ENCODE data around the gene SULT1E1.

The SULT1E1 gene

GRCh38 chr4:69858690-69859089, 1.3 kb downstream of the SULT1E1 start:
- peak; percentile 77 for DNase-seq (ENCODE audit: low read depth, low spot score)
- Histone ChIP-seq H3K9me3 (ENCODE audit: low read depth, low read length) (no peaks in the 10 kb centered on the region), H3K9ac (ENCODE audit: insufficient read length) (no peak overlapping the region), H3K36me3 (ENCODE audit: insufficient read depth, low read length) (no peaks in the 10 kb centered on the region), H3K4me3 (peak overlapping the region; percentile 48), H3K27ac (peak overlapping the region; percentile 48; the same call in 1 of the 2 replicates)
- TF ChIP-seq FOXP2 (optimal IDR thresholded peaks at IDR 0.05; ENCODE audit: control extremely low read depth, extremely low read length, insufficient read depth), result no peak
- no peak for TF ChIP-seq EZH2 (IDR thresholded peaks at IDR 0.05)
- TF ChIP-seq POLR2AphosphoS5 (IDR thresholded peaks at IDR 0.05; ENCODE audit: borderline replicate concordance, low read depth, low read length), result peak; percentile 44; the same call in 1 of the 2 replicates

GRCh38 chr4:69855822-69856221, 4.1 kb downstream of the SULT1E1 start:
- Histone ChIP-seq H3K9ac (ENCODE audit: insufficient read length) (no peak overlapping the region), H3K9me3 (ENCODE audit: low read depth, low read length) (no peaks in the 10 kb centered on the region), H3K27ac (no peak overlapping the region), H3K4me3 (no peak overlapping the region), H3K36me3 (ENCODE audit: insufficient read depth, low read length) (no peaks in the 10 kb centered on the region)
- TF ChIP-seq FOXP2 (optimal IDR thresholded peaks at IDR 0.05; ENCODE audit: control extremely low read depth, extremely low read length, insufficient read depth) (no peak), EZH2 (IDR thresholded peaks at IDR 0.05) (no peak), POLR2AphosphoS5 (IDR thresholded peaks at IDR 0.05; ENCODE audit: borderline replicate concordance, low read depth, low read length) (no peak)
- no peak for DNase-seq (ENCODE audit: low read depth, low spot score)

GRCh38 chr4:69849969-69850368, 10.0 kb downstream of the SULT1E1 start:
- TF ChIP-seq EZH2 (IDR thresholded peaks at IDR 0.05) (no peak), POLR2AphosphoS5 (IDR thresholded peaks at IDR 0.05; ENCODE audit: borderline replicate concordance, low read depth, low read length) (no peak), FOXP2 (optimal IDR thresholded peaks at IDR 0.05; ENCODE audit: control extremely low read depth, extremely low read length, insufficient read depth) (no peak)
- DNase-seq (ENCODE audit: low read depth, low spot score), result no peak
- Histone ChIP-seq H3K9me3 (ENCODE audit: low read depth, low read length) (no peaks in the 10 kb centered on the region), H3K36me3 (ENCODE audit: insufficient read depth, low read length) (no peaks in the 10 kb centered on the region), H3K9ac (ENCODE audit: insufficient read length) (no peak overlapping the region), H3K27ac (no peak overlapping the region), H3K4me3 (no peak overlapping the region)

- no peak overlapping the region for H3K4me3 ChIP-seq
- H3K36me3 ChIP-seq (ENCODE audit: insufficient read depth, low read length), result no peaks in the 10 kb centered on the region
- no peak for TF ChIP-seq EZH2 (IDR thresholded peaks at IDR 0.05)
- no peak for TF ChIP-seq POLR2AphosphoS5 (IDR thresholded peaks at IDR 0.05; ENCODE audit: borderline replicate concordance, low read depth, low read length)
- TF ChIP-seq FOXP2 (optimal IDR thresholded peaks at IDR 0.05; ENCODE audit: control extremely low read depth, extremely low read length, insufficient read depth), result no peak
- H3K27ac ChIP-seq, result no peak overlapping the region
- DNase-seq (ENCODE audit: low read depth, low spot score), result no peak
- H3K9me3 ChIP-seq (ENCODE audit: low read depth, low read length), result no peaks in the 10 kb centered on the region
- H3K9ac ChIP-seq (ENCODE audit: insufficient read length), result no peak overlapping the region
Measured at GRCh38 chr4:69849297-69849696, 10.6 kb downstream of the SULT1E1 start.

GRCh38 chr4:69848028-69848427, 11.9 kb downstream of the SULT1E1 start:
- no peaks in the 10 kb centered on the region for H3K36me3 ChIP-seq (ENCODE audit: insufficient read depth, low read length)
- no peak for DNase-seq (ENCODE audit: low read depth, low spot score)
- no peak overlapping the region for H3K4me3 ChIP-seq
- H3K9me3 ChIP-seq (ENCODE audit: low read depth, low read length), result no peaks in the 10 kb centered on the region
- no peak overlapping the region for H3K9ac ChIP-seq (ENCODE audit: insufficient read length)
- TF ChIP-seq POLR2AphosphoS5 (IDR thresholded peaks at IDR 0.05; ENCODE audit: borderline replicate concordance, low read depth, low read length) (no peak), EZH2 (IDR thresholded peaks at IDR 0.05) (no peak), FOXP2 (optimal IDR thresholded peaks at IDR 0.05; ENCODE audit: control extremely low read depth, extremely low read length, insufficient read depth) (no peak)
- no peak overlapping the region for H3K27ac ChIP-seq

- Histone ChIP-seq H3K9ac (ENCODE audit: insufficient read length) (no peak overlapping the region), H3K4me3 (no peak overlapping the region), H3K36me3 (ENCODE audit: insufficient read depth, low read length) (no peaks in the 10 kb centered on the region), H3K9me3 (ENCODE audit: low read depth, low read length) (no peaks in the 10 kb centered on the region), H3K27ac (no peak overlapping the region)
- TF ChIP-seq POLR2AphosphoS5 (IDR thresholded peaks at IDR 0.05; ENCODE audit: borderline replicate concordance, low read depth, low read length) (no peak), FOXP2 (optimal IDR thresholded peaks at IDR 0.05; ENCODE audit: control extremely low read depth, extremely low read length, insufficient read depth) (no peak), EZH2 (IDR thresholded peaks at IDR 0.05) (no peak)
- no peak for DNase-seq (ENCODE audit: low read depth, low spot score)
Measured at GRCh38 chr4:69843932-69844331, 16.0 kb downstream of the SULT1E1 start.

GRCh38 chr4:69843301-69843700, 16.6 kb downstream of the SULT1E1 start:
- H3K9ac ChIP-seq (ENCODE audit: insufficient read length), result no peak overlapping the region
- no peak for TF ChIP-seq EZH2 (IDR thresholded peaks at IDR 0.05)
- no peak for TF ChIP-seq POLR2AphosphoS5 (IDR thresholded peaks at IDR 0.05; ENCODE audit: borderline replicate concordance, low read depth, low read length)
- TF ChIP-seq FOXP2 (optimal IDR thresholded peaks at IDR 0.05; ENCODE audit: control extremely low read depth, extremely low read length, insufficient read depth), result no peak
- H3K9me3 ChIP-seq (ENCODE audit: low read depth, low read length), result no peaks in the 10 kb centered on the region
- H3K4me3 ChIP-seq, result no peak overlapping the region
- H3K27ac ChIP-seq, result no peak overlapping the region
- no peaks in the 10 kb centered on the region for H3K36me3 ChIP-seq (ENCODE audit: insufficient read depth, low read length)
- DNase-seq (ENCODE audit: low read depth, low spot score), result no peak

- DNase-seq (ENCODE audit: low read depth, low spot score), result no peak
- Histone ChIP-seq H3K9ac (ENCODE audit: insufficient read length) (no peak overlapping the region), H3K9me3 (ENCODE audit: low read depth, low read length) (no peaks in the 10 kb centered on the region), H3K4me3 (no peak overlapping the region), H3K27ac (no peak overlapping the region), H3K36me3 (ENCODE audit: insufficient read depth, low read length) (no peaks in the 10 kb centered on the region)
- no peak for TF ChIP-seq FOXP2 (optimal IDR thresholded peaks at IDR 0.05; ENCODE audit: control extremely low read depth, extremely low read length, insufficient read depth)
- TF ChIP-seq EZH2 (IDR thresholded peaks at IDR 0.05), result no peak
- no peak for TF ChIP-seq POLR2AphosphoS5 (IDR thresholded peaks at IDR 0.05; ENCODE audit: borderline replicate concordance, low read depth, low read length)
Measured at GRCh38 chr4:69838977-69839376, 21.0 kb downstream of the SULT1E1 start.

- Histone ChIP-seq H3K9ac (ENCODE audit: insufficient read length) (no peak overlapping the region), H3K4me3 (no peak overlapping the region), H3K9me3 (ENCODE audit: low read depth, low read length) (no peaks in the 10 kb centered on the region), H3K27ac (no peak overlapping the region), H3K36me3 (ENCODE audit: insufficient read depth, low read length) (no peaks in the 10 kb centered on the region)
- TF ChIP-seq POLR2AphosphoS5 (IDR thresholded peaks at IDR 0.05; ENCODE audit: borderline replicate concordance, low read depth, low read length) (no peak), EZH2 (IDR thresholded peaks at IDR 0.05) (no peak), FOXP2 (optimal IDR thresholded peaks at IDR 0.05; ENCODE audit: control extremely low read depth, extremely low read length, insufficient read depth) (no peak)
- no peak for DNase-seq (ENCODE audit: low read depth, low spot score)
Measured at GRCh38 chr4:69836287-69836686, 23.7 kb downstream of the SULT1E1 start.

Data from SK-N-MC (cell line).